AG04450 (cell line): Measurements from ENCODE around the gene MINK1. TPM values are rescaled to one million over a fixed set of nuclear protein-coding genes. Genes with fewer than 3 reads are reported as not detected.

Experiments
- CTCF ChIA-PET: fragments of 300-600, 350-600 bp; formaldehyde crosslinking; extraction: SDS; loops from one replicate; lab custom pipeline; 2022; ENCODE audit warnings: antibody characterized with exemption, inconsistent platforms; lab: Charles Lee
- POLR2A ChIA-PET: fragments of 350-600 bp; formaldehyde crosslinking; extraction: SDS; loops from one replicate; lab custom pipeline; 2021; ENCODE audit warnings: antibody characterized with exemption, inconsistent platforms; lab: Yijun Ruan, JAX
- DNase-seq: peaks from one replicate; pipeline ENCODE4 v3.0.0-alpha.2; 2011; ENCODE audit warnings: low read depth, low spot score
- H3K27ac ChIP-seq: one replicate; pipeline ENCODE4 v1.5.1; 2012; ENCODE audit warnings: low read depth, low read length, control low read depth
- H3K27me3 ChIP-seq: one replicate; pipeline ENCODE4 v1.6.0; 2012; ENCODE audit warnings: low read length; ENCODE audit not compliant: control insufficient read depth, insufficient read depth
- H3K4me3 ChIP-seq: 2 replicates; pipeline ENCODE4 v1.5.1; 2011; ENCODE audit warnings: mild to moderate bottlenecking, low read depth, low read length, control low read depth
- H3K9me3 ChIP-seq: 2 replicates; pipeline ENCODE4 v1.5.1; 2012; ENCODE audit warnings: low read length; ENCODE audit not compliant: control insufficient read depth, insufficient read depth
- polyA plus RNA-seq: library from polyadenylated mRNA; depleted of rRNA; stranded (reverse); fragments of >200 nt; gene quantifications from 2 replicates; pipeline ENCODE4 v1.2.3, GENCODE V29; 2011
- TF ChIP-seq, protein P1 (sequence below): IDR thresholded peaks from 2 replicates; pipeline ENCODE4 v1.5.1; 2011; ENCODE audit warnings: low read depth, low read length, control low read depth, inconsistent platforms

The MINK1 gene
- polyA plus RNA-seq, 1 experiment, result 29.4 TPM

DNA sequence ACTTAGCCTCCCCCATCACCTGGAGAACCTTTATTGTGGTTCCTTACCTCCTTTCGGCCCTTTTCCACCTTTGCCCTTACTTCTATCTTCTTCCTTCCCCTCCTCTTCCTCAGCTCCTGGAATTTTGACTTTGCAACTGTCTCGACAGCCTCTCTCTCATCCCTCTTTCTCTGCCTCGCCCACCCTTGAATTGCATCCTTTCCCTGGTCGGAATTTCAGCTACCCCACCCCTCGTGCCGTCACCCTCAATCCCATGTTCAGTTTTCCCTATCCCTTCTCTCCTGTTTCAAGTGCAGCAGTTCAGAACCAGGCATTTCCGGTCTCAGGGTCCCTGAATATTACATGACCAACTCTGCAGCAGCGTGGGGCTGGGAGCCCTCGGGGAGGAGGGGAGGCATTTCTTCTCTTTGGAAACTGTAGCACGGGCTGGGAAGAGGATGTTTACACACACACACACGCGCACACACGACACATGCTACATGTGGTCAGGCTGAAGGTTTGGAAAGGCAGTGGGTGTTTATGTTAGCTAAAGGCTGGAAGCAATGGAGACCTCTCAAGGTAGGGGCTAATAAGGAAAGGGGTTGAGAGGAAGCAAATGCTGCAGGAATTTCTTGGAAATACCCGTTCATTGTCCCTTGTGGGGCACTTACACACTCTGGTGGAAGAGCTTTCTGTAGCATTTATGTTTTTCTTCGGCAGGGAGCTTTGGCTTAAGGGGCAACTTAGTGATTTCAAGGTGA lies 971 bp downstream of the MINK1 start:
- CTCF ChIA-PET, result no interaction called here

DNA sequence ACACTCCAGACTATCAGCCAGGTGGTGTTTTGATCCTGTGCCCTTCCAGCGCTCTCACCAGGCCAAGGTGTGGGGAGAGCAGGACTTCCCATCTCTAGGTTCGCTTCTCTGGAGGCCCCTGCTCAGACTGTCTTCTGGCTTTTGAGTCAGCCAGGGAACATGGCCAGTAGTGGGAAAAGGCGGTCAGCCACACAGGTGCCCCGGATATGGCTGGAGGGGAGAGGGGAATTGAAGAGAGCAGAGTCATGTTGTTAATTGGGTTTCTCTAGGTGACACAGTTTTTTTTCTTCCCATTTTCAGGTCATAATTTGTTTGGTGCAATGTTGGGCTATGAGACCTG lies 1.5 kb downstream of the MINK1 start:
- CTCF ChIA-PET, result no interaction called here
- POLR2A ChIA-PET, result interaction anchor here (1.2 kb wide), 1 partner anchor 46 kb away, joined by 4 read pairs; no protein-coding TSS in a partner anchor
- TF ChIP-seq, protein P1, sequence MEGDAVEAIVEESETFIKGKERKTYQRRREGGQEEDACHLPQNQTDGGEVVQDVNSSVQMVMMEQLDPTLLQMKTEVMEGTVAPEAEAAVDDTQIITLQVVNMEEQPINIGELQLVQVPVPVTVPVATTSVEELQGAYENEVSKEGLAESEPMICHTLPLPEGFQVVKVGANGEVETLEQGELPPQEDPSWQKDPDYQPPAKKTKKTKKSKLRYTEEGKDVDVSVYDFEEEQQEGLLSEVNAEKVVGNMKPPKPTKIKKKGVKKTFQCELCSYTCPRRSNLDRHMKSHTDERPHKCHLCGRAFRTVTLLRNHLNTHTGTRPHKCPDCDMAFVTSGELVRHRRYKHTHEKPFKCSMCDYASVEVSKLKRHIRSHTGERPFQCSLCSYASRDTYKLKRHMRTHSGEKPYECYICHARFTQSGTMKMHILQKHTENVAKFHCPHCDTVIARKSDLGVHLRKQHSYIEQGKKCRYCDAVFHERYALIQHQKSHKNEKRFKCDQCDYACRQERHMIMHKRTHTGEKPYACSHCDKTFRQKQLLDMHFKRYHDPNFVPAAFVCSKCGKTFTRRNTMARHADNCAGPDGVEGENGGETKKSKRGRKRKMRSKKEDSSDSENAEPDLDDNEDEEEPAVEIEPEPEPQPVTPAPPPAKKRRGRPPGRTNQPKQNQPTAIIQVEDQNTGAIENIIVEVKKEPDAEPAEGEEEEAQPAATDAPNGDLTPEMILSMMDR, result no peak
- Histone ChIP-seq H3K27ac (peak overlapping the region; percentile 47), H3K9me3 (no peaks in the 10 kb centered on the region), H3K27me3 (no peaks in the 10 kb centered on the region), H3K4me3 (peak overlapping the region; percentile 88)
- no peak for DNase-seq

More for the DNA sequence above, 971 bp downstream of the MINK1 start:
- TF ChIP-seq, protein P1, result no peak
- peak overlapping the region; percentile 88 for H3K4me3 ChIP-seq
- DNase-seq, result peak; percentile 52
- POLR2A ChIA-PET, result interaction anchor here (1.2 kb wide), 1 partner anchor 47 kb away, joined by 4 read pairs; no protein-coding TSS in a partner anchor
- no peaks in the 10 kb centered on the region for H3K27me3 ChIP-seq
- peak overlapping the region; percentile 47 for H3K27ac ChIP-seq
- H3K9me3 ChIP-seq, result no peaks in the 10 kb centered on the region

DNA sequence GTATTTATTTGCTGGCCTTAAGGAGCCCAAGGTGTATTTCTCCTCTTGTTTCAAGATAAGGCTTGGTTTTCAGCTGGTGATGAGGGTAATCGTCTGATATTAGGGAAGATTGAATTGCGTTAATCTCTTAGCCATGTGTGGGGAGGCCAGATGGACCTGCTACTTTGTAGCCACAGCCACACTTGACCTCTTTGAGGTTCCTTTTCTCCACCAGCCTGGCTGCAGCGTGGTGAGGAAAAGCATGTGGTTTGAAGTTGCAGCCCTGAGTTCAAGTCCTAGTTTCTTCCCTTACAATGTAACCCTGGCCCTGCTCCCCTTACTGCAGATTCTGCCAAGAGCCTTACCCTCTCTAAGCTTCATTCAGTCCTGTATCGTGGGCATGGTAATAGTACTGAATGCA lies 3.1 kb downstream of the MINK1 start:
- Histone ChIP-seq H3K4me3 (no peak overlapping the region), H3K27ac (no peak overlapping the region), H3K9me3 (no peaks in the 10 kb centered on the region), H3K27me3 (no peaks in the 10 kb centered on the region)
- no peak for DNase-seq
- TF ChIP-seq, protein P1, result no peak
- CTCF ChIA-PET, result no interaction called here
- POLR2A ChIA-PET, result interaction anchor here (0.6 kb wide), 1 partner anchor 48 kb away, joined by 3 read pairs; the partner anchor contains the start of gene GLTPD2

DNA sequence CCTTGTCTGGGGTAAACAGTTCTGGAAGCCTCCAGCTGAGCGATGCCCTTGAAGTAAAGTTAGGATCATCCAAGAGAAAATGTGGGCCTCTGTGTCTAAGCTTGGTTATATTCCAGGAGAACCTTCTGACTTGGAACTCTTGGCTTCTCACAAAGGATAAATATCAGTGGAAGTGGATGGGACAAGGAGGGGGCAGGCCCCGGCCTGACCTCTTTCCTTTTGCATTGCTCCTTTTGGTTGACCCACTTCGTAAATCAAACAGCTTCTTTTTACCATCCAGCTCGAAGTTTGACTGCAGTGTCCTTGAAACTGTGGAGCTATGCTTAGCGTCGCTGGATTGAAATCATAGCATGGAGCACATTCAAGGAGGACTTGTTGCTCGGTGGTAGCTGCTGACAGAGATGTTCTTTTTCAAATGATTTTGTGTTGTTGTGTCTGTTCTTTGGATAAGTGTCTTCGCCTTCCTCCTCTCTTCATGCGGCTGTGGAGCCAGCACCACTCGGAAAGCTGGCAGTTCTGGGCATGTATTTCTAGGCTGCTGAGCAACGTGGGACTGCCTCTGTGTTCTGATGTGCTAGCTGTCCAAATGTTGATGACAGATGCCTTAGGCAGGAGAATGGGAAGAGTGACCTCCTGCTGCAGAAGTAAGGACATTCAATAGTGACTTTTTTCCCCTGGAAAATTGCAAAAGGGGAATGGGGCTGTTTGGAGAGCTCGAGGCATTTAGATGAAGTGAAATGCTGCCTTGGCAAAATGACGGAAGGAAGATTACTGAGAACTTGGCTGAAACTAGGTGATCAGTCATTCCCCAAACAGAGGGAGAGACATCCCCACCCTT lies 4.5 kb downstream of the MINK1 start:
- no peak overlapping the region for H3K4me3 ChIP-seq
- TF ChIP-seq, protein P1, result no peak
- no peaks in the 10 kb centered on the region for H3K27me3 ChIP-seq
- DNase-seq, result no peak
- H3K27ac ChIP-seq, result no peak overlapping the region
- ChIA-PET CTCF (interaction anchor here (0.9 to 1.3 kb wide), 2 partner anchors 14 to 51 kb away, joined by 3 read pairs; partner anchors contain the start of gene VMO1), POLR2A (no interaction called here)
- H3K9me3 ChIP-seq, result no peaks in the 10 kb centered on the region
